Dedifferentiated amniotic fluid mesenchymal stem cell (primary cell): ENCODE data around the gene AP4B1.
A peak's percentile ranks its signal among the peaks of the same experiment; 100 is the strongest.

Experiments used
- DNase-seq: peaks from one replicate; pipeline ENCODE4 v3.0.0-alpha.2; 2016; ENCODE audit errors: extremely low spot score

Gene AP4B1

GRCh38 chr1:113895098-113895497 is 9.5 kb downstream of the AP4B1 start:
- DNase-seq: no peak

DNA sequence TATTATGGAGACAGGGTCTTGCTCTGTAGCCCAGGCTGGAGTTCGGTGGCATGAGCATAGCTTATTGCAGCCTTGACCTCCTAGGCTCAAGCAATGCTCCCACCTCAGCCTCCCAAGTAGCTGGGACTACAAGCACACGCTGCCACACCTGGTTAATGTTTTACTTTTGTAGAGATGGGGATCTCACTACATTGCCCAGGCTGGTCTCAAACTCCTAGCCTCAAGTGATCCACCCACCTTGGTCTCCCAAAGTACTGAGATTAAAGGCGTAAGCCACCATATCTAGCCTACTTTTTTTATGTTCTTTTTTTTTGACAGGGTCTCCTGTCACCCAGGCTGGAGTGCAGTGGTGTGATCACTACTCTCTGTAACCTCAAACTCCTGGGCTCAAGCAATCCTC is 11.3 kb downstream of the AP4B1 start:
- DNase-seq: no peak

GRCh38 chr1:113891631-113892220 is 12.9 kb downstream of the AP4B1 start:
- DNase-seq: no peak

DNA sequence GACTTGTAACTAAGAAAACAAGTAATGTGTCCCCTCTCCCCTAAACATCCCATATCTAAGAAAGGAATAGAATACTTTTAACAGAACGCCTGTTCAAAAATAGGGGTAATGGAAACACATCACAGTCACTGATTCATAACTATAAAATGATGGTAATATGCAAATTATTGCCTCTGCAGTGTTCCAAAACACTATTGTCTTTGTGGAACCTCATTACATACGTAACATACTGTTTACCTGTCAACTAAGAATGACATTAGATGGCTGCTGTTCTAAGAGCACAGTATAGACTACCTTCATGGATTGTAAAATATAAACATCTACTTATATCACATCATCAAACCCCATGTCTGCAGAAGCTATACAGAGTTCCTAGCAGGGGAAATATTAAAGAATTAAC is 13.8 kb downstream of the AP4B1 start:
- no peak for DNase-seq

DNA sequence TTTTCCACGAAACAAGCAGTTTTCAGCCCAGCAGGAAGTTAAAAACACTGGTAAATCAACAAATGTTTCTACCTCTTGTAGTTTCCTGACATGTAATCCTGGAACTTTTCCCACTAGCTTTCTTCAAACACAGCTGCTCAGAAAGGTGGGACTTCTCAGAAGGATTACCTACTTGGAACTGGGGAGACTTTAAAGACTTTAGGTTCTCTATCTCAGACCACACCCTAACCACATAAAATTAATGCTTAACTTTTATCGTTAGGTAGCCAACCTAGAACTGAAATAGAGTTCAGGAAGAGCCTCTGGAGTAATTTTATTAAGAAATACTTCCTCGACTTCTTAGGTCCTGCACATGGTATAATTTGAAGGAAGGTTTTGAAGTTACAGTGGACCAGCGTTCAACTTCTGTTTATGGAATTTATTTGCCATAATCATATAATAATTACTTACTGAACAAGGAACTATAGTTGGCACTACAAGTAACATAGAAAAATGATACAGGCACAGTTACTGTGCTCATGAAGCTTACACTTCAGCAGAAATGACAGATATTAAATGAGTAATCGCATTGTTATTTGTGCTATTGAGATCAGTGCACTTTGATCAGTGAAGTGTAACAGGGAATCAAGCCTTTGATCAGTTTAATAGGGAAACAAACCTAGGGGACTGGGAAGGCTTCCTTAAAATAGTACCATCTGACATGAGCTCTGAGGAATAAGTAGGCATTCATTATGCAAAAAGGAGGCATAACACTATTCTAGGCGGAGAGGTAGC is 17.0 kb downstream of the AP4B1 start, which contains the start of gene BCL2L15:
Gene BCL2L15 (minus strand): TSS at position 180 of the 774 bp plus-strand sequence. CDS start 206 bp downstream, outside the sequence.
- no peak for DNase-seq

DNA sequence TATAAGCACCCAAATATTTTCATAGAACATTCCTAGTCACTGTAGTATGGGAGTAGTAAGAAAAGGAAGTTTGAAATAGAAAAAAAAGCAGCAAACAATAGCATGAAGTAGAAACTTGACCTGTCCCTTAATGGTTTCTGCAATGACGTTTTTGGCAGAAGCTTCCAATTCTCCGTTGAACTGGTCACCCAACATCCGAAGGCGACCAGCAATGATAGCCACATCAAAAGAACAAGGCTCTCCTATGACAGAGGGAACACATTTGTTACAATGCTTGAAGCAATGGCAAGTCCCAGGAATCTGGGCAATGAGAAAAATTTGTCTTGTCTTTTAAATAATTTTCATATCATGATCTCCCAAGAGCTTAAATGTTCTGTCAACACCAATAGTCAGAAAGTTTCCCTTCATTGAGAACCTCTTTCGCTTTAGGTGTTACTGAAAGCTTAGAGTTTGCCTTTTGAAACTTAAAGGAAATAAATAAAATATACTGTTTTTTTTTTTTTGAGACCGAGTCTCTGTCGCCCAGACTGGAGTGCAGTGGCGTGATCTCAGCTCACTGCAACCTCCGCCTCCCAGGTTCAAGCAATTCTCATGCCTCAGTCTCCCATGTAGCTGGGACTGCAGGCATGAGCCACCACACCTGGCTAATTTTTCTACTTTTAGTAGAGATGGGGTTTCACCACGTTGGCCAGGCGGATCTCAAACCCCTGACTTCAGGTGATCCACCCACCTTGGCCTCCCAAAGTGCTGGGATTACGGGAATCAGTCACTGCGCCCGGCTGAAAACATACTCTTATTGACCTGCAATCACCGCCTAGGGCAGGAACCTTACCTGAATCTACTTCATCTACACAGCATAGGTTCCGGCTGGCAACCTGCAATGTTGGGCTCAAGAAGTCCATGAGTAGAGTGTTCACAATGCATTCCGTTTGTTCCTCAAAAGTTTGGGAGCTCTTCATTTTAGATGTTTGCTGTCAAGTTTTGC is 17.9 kb downstream of the AP4B1 start:
- no peak for DNase-seq

DNA sequence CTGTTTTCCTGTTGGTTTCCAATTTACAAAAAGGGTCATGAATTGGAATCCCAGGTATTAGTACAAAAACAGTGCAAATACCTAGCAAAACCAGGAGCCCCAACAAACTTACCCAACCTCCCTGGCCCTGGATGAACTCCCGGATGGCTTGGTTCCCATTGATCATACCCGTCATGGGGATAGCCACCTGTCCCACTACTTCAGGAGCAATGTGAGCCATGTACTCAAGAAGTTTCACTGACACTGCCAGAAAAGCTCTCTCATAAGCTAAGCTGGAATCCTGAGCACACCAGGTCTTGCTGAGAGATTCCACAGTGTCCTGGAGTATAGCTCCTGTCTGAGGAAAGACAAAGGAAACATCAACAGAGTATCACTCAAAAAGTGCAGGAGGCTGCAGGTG is 22.9 kb downstream of the AP4B1 start:
- no peak for DNase-seq

- DNase-seq: no peak
Measured at GRCh38 chr1:113879739-113880038, 24.9 kb downstream of the AP4B1 start.

GRCh38 chr1:113876176-113876575 is 28.4 kb downstream of the AP4B1 start:
- DNase-seq: no peak

GRCh38 chr1:113875714-113876113 is 28.9 kb downstream of the AP4B1 start:
- no peak for DNase-seq

DNA sequence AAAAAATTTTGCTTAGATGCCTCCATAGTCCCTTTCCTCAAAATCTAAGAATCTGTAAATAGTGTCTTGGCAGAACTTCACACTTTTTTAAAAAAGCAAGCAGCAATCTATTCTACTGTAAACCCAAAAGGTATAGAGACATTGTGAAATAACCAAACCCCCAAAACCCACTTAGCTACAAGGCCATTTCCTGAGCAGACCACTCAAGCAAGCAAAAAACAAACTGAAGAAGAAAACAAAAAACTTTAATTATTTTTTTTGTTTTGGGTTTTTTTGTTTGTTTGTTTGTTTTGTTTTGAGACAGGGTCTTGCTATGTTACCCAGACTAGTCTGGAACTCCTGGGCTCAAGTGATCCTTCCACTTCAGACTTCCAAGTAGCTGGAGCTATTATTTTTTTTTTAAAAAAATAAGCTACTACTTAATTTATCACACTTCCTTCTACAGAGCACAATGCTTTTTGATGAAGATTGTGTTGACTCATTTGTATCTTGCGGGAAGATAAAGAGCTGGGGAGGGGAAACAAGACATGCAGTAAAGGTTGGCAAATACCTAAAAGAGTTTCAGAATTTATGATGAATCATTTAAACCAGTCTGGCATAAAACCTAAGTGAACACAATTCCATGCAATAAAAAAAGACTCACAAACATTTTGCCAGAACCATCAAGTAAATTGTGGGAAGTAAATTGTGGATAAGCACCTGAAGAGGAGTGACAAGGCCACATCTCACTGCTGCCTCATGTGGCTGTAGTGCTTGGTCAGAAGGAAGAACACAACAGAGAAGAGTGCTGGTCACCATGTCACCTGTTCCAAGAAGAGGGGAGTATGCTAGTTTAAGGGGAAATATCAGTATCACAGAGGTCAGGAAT is 30.4 kb downstream of the AP4B1 start:
- DNase-seq: no peak

DNA sequence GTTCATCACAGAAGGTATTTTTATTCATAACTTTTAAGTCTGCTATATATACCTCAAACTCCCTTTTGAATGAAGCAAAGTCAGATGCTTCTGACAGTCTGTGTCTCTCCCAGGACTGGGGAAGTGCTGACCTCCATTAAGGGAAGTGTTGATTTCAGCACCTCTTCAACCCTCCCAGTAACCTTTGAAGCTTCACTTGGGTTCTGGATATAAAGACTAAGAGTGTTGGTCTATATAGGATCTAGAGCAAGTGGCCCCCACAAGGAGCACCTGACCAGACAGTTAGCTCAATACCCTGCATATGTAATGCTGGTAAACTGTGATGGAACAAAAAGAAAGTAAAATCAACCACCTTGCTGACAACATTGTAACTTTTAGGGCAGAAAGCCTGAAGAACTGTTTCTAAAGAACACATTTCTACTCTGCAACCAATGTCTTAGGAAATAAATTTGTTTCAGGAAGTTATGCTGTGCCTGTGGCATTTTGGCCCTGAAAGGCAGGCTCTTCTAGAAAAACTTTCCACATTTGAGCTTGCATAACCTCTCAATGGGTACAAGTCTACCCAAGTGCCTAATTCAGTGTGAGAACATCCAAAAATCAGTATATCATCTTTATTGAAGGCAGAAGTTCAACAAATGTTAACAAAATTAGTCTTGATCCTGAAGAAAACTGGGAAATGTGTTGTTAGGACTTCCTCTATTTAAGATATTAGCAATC is 32.2 kb downstream of the AP4B1 start:
- DNase-seq: no peak

DNA sequence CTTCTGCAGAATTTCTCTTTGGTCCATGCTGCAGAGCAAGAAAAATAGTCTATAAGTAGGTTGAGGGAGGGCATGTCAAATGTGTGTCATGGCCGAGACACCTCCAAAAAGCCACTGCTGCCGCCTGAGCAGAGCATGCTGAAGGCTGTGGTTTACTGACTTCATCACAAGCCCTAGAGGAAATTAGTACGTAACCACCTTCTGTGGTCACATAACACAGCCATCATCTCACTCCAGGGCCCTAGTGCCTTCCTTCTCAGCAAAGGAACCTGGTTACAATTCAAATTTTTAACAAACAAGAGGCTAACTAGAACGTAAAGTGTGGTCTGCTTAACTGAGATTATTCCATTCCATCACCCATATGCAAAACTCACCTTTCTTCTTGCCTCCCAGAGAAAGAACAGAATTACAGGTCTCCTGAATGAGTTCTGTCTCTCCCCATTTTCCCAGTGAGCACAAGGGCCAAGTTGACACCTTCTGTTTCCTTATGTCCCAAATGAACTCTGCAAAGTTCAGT is 32.9 kb downstream of the AP4B1 start, which contains the start of gene PTPN22:
Gene PTPN22 (minus strand): TSS at position 116 of the 517 bp plus-strand sequence.
- DNase-seq: no peak

DNA sequence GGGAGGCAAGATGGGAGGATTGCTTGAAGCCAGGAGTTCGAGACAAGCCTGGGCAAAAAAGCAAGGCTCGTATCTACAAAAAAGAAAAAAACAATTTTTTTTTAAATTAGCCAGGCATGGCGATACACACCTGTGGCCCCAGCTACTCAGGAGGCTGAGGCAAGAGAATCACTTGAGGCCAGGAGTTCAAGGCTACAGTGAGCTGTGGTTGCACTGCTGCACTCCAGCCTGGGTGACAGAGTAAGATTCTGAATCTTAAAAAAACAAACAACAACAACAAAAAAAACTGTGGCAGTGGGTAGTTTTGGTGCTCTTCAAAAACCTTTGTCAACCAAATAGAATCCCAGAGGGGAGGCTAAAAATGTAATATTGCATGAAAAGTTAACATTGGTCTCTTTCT is 33.8 kb downstream of the AP4B1 start:
- DNase-seq: no peak

DNA sequence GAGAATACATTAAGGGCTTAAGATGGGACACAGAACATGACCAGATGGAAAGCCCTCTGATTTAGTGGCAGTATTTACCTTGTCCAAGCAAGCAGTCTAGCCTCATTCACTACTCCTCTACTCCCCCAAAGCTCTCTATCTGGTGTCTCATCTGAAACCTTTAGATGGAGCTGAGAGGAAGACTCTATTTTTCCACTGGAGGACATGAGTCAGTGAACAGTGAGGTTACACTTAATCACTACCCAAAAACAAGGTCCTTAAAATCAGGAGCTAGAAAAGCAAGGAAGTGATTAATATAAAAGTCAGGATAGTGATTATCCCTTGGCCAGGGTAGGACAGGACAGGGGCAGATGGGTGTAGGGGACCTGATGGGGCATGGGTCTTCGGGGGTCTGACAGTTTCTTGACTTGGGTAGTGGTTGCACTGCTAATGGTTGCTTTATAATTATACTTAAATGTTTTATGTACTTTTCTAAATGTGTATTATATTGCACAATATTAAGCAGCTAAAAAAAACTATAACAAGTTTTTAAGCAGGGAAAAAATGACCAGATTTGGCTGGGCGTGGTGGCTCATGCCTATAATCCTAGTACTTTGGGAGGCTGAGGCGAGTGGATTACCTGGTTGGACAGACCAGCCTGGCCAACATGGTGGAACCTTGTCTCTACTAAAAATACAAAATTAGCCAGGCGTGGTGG is 36.1 kb downstream of the AP4B1 start:
- no peak for DNase-seq

DNA sequence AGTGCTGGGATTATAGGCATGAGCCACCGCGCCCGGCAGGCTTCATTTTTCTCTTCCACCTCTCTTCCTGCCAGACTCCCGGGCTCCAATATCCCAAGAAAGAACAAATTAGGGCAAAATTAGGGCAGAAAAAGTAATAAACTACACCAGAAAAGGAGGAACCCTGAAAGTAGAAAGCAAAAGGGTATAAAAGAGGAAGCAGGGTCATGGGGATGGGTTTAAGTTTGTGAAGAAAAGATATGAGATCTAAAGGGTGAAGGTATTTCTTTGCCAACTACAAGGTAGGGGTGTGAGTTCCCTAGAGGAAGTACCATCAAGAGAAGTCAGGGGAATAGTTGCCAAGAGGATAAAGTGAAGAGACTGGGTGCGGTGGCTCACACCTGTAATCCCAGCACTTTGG is 43.0 kb downstream of the AP4B1 start:
- DNase-seq: no peak

GRCh38 chr1:113860891-113861290 is 43.7 kb downstream of the AP4B1 start:
- peak; percentile 72 for DNase-seq

- no peak for DNase-seq
Measured at GRCh38 chr1:113859478-113860175, 45.0 kb downstream of the AP4B1 start.

GRCh38 chr1:113858982-113859381 is 45.6 kb downstream of the AP4B1 start:
- DNase-seq: no peak
